ENCODE results near the gene SLC22A3. TPM values are rescaled to one million over a fixed set of nuclear protein-coding genes. Genes with fewer than 3 reads are reported as not detected.
"Not testable (repeated sequence)": the region's sequence is repeated elsewhere in the genome, so short reads cannot be mapped to it uniquely, and the experiment has no call there.

The SLC22A3 gene
- total and polyA plus RNA-seq, 2 experiments from 2014 or later, result 34.9 to 40.3 TPM

DNA sequence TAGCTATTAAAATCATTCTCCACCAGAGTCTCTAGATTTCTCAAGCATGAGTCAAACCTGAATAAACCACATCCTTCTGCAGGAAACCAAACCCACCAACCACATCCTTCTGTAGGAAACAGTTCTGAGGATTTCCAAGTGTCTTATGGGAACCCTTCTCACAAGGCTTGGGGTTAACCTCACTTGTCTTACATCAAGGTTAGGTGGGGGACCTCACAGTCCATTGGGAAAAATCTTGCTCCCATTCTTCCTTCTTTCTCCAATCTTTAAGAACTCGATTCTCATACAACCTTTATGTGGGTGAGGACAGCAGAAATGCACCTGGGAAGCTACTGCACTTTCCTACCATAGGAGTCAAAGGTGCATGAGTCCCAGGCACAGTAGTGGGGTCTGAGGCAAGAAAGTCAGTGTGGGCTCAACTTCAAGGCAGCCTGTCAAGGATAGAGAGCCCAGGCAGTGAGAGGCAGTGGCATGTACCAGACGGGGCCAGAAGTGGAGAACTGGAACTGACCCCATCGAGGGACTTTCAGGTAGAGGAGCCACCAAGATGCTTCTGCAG, 114.5 kb downstream of the SLC22A3 start:
- Histone ChIP-seq H3K36me3 (replicated peaks; ENCODE audit: insufficient read depth, low read depth) (no peaks in the 10 kb centered on the region), H3K9me3 (ENCODE audit: low read depth) (no peaks in the 10 kb centered on the region), H3K27ac (no peak overlapping the region), H4K20me1 (ENCODE audit: insufficient read depth, poor library complexity, severe bottlenecking) (no peaks in the 10 kb centered on the region), H2AFZ (no peak overlapping the region), H3K4me1 (ENCODE audit: insufficient read depth) (no peaks in the 10 kb centered on the region), H3K9me2 (replicated peaks; ENCODE audit: insufficient read depth) (no peaks in the 10 kb centered on the region), H3K27me3 (no peaks in the 10 kb centered on the region), H3K4me2 (no peak overlapping the region), H3K79me2 (no peaks in the 10 kb centered on the region), H3K4me3 (no peak overlapping the region)
- 67% methylated on average over 3 of the region's 3 CpGs for WGBS (ENCODE audit: low lambda C conversion rate, missing lambda C conversion rate)
- DNase-seq (ENCODE audit: low spot score), result no peak
- TF ChIP-seq EZH2 (IDR thresholded peaks at IDR 0.05; ENCODE audit: borderline replicate concordance) (no peak), EZH2phosphoT487 (IDR thresholded peaks at IDR 0.05; ENCODE audit: low read depth, severe bottlenecking, unreplicated experiment) (no peak)
- TF ChIP-seq, protein P1, sequence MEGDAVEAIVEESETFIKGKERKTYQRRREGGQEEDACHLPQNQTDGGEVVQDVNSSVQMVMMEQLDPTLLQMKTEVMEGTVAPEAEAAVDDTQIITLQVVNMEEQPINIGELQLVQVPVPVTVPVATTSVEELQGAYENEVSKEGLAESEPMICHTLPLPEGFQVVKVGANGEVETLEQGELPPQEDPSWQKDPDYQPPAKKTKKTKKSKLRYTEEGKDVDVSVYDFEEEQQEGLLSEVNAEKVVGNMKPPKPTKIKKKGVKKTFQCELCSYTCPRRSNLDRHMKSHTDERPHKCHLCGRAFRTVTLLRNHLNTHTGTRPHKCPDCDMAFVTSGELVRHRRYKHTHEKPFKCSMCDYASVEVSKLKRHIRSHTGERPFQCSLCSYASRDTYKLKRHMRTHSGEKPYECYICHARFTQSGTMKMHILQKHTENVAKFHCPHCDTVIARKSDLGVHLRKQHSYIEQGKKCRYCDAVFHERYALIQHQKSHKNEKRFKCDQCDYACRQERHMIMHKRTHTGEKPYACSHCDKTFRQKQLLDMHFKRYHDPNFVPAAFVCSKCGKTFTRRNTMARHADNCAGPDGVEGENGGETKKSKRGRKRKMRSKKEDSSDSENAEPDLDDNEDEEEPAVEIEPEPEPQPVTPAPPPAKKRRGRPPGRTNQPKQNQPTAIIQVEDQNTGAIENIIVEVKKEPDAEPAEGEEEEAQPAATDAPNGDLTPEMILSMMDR (IDR thresholded peaks at IDR 0.05; ENCODE audit: poor library complexity), result no peak

DNA sequence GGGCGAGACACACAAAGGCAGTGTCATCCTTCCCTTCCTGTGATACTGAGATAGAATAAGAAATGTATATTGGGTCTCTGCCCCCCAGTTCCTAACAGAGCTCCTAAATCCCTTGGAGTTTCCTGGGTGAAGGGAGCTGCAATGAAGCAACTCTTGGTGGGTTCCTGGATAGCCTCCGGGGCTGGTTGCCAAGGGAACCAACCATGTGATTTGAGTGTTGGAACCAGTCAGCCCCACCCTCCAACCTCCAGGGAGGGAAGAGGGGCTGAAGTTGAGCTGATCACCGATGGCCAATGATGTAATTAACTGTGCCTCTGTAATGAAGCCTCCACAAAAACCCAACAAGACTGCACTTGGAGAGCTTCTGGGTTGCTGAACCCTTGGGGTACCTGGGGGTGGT, 116.6 kb downstream of the SLC22A3 start:
- H3K4me2 ChIP-seq, result no peak overlapping the region
- no peak overlapping the region for H3K27ac ChIP-seq
- 86% methylated on average over 3 of the region's 3 CpGs for WGBS (ENCODE audit: low lambda C conversion rate, missing lambda C conversion rate)
- H3K4me1 ChIP-seq (ENCODE audit: insufficient read depth), result no peaks in the 10 kb centered on the region
- H3K4me3 ChIP-seq, result no peak overlapping the region
- H3K27me3 ChIP-seq, result no peaks in the 10 kb centered on the region
- TF ChIP-seq, protein P1 (IDR thresholded peaks at IDR 0.05; ENCODE audit: poor library complexity), result no peak
- no peak for TF ChIP-seq EZH2phosphoT487 (IDR thresholded peaks at IDR 0.05; ENCODE audit: low read depth, severe bottlenecking, unreplicated experiment)
- TF ChIP-seq EZH2 (IDR thresholded peaks at IDR 0.05; ENCODE audit: borderline replicate concordance), result no peak
- H3K36me3 ChIP-seq (replicated peaks; ENCODE audit: insufficient read depth, low read depth), result no peaks in the 10 kb centered on the region
- H3K79me2 ChIP-seq, result no peaks in the 10 kb centered on the region
- no peaks in the 10 kb centered on the region for H4K20me1 ChIP-seq (ENCODE audit: insufficient read depth, poor library complexity, severe bottlenecking)
- no peaks in the 10 kb centered on the region for H3K9me2 ChIP-seq (replicated peaks; ENCODE audit: insufficient read depth)
- no peak overlapping the region for H2AFZ ChIP-seq
- no peak for DNase-seq (ENCODE audit: low spot score)
- no peaks in the 10 kb centered on the region for H3K9me3 ChIP-seq (ENCODE audit: low read depth)

DNA sequence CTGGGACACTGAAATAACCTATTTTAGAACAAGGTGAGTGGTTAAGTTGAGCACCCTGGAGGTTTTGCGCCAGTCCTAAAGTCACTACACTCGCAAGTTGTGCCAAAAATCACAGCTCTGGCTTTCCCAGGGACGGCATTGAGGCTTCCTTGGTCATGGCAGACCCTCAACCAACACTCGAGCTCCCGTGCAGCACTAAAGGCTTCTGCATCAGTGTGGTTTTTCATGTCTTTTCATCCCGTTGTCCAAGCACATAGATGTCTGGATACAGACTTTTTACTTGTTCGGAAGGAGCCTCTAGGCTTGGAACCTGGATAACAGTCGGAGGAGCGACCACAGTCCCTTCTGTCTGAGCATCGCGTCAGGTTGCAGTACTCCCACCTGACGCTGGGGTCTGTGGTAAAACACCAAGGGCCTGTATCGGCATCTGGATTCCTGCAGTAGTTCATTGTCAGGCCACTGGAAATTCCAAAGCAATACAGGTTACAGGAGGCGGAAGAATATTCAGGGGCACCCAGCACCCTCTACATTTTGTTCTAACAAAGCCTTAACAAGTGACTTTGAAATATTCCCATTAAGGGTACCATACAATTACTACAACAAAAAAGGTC, 119.2 kb downstream of the SLC22A3 start:
- H3K4me3 ChIP-seq; H3K36me3 ChIP-seq (replicated peaks; ENCODE audit: insufficient read depth, low read depth); H3K9me3 ChIP-seq (ENCODE audit: low read depth); H3K4me1 ChIP-seq (ENCODE audit: insufficient read depth); H3K4me2 ChIP-seq; H4K20me1 ChIP-seq (ENCODE audit: insufficient read depth, poor library complexity, severe bottlenecking); DNase-seq (ENCODE audit: low spot score); H3K79me2 ChIP-seq; H3K27ac ChIP-seq; H2AFZ ChIP-seq; H3K27me3 ChIP-seq; H3K9me2 ChIP-seq (replicated peaks; ENCODE audit: insufficient read depth): not testable (repeated sequence)
- WGBS (ENCODE audit: low lambda C conversion rate, missing lambda C conversion rate), result 73% methylated on average over 14 of the region's 14 CpGs

DNA sequence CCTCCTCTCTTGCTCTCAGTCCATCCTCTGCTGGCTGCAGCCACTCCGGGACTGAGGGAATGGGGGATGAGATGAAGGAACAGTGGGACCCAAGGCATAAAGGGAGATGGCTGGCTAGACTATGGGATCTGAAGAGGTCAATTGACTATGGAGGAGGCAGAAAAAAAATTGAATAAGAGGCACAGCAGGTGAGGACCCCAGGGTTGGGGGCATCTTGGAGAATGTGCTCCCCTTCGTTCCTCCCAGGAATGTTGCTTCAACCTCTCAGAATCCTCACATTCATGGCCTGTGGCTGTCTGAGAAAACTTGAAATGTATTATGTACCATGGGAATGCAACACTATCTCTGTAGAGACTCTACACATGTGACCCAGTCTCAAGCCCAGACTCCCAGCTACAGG, 121.0 kb downstream of the SLC22A3 start:
- no peaks in the 10 kb centered on the region for H3K36me3 ChIP-seq (replicated peaks; ENCODE audit: insufficient read depth, low read depth)
- DNase-seq (ENCODE audit: low spot score), result no peak
- WGBS (ENCODE audit: low lambda C conversion rate, missing lambda C conversion rate), result 45% methylated on average over 2 of the region's 2 CpGs
- TF ChIP-seq, protein P1 (IDR thresholded peaks at IDR 0.05; ENCODE audit: poor library complexity), result no peak
- TF ChIP-seq EZH2phosphoT487 (IDR thresholded peaks at IDR 0.05; ENCODE audit: low read depth, severe bottlenecking, unreplicated experiment), result no peak
- TF ChIP-seq EZH2 (IDR thresholded peaks at IDR 0.05; ENCODE audit: borderline replicate concordance), result no peak
- H3K27ac ChIP-seq, result no peak overlapping the region
- H2AFZ ChIP-seq, result no peak overlapping the region
- H3K4me2 ChIP-seq, result no peak overlapping the region
- no peak overlapping the region for H3K4me3 ChIP-seq
- no peaks in the 10 kb centered on the region for H3K4me1 ChIP-seq (ENCODE audit: insufficient read depth)
- H3K9me2 ChIP-seq (replicated peaks; ENCODE audit: insufficient read depth), result no peaks in the 10 kb centered on the region
- H3K79me2 ChIP-seq, result no peaks in the 10 kb centered on the region
- H3K27me3 ChIP-seq, result no peaks in the 10 kb centered on the region
- H4K20me1 ChIP-seq (ENCODE audit: insufficient read depth, poor library complexity, severe bottlenecking), result no peaks in the 10 kb centered on the region
- H3K9me3 ChIP-seq (ENCODE audit: low read depth), result no peaks in the 10 kb centered on the region

DNA sequence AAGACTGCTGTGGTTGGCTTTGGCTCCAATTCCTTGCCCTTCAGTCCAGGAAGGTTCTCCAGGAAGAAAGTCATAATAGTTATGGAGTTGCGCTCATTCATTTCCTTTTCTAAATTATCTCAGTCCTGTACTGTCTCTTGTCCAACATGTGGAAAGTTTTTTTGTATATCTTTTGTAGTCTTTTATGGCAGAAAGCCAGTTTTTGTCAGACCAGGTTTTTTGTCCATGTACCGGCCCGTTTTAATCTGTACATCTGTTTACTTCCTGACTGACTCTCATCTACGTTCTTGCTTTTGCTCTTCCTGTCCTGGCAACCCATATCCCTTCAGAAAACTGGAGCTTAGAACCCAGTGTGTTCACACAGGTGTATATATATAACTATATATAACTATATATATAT, 127.9 kb downstream of the SLC22A3 start:
- H3K9me2 ChIP-seq (replicated peaks; ENCODE audit: insufficient read depth); H4K20me1 ChIP-seq (ENCODE audit: insufficient read depth, poor library complexity, severe bottlenecking); H3K79me2 ChIP-seq; H3K27me3 ChIP-seq; H3K27ac ChIP-seq; H3K9me3 ChIP-seq (ENCODE audit: low read depth); H3K4me3 ChIP-seq; H2AFZ ChIP-seq; H3K4me2 ChIP-seq; H3K36me3 ChIP-seq (replicated peaks; ENCODE audit: insufficient read depth, low read depth); H3K4me1 ChIP-seq (ENCODE audit: insufficient read depth); DNase-seq (ENCODE audit: low spot score): not testable (repeated sequence)
- 80% methylated on average over 4 of the region's 4 CpGs for WGBS (ENCODE audit: low lambda C conversion rate, missing lambda C conversion rate)

DNA sequence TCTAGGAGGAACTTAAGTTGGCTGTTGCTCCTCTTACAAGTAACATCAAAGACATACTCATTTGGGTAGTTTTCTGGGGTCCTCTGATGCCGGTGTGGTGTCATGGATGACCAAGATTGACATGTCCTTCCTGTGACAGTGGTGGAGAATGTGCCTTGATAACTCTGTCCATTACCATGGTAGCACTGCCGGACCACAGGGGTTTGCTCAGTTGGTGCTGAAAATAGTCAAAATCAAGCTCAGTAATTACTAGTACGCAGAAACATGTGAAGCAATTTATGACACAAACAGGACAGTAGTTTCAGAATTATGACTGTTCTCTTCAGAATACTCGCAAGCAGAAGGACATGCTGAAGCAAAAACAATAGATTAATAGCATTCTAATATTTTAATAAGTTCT, 128.9 kb downstream of the SLC22A3 start:
- not testable (repeated sequence) for H3K27ac ChIP-seq; H3K4me1 ChIP-seq (ENCODE audit: insufficient read depth); H3K79me2 ChIP-seq; H3K27me3 ChIP-seq; DNase-seq (ENCODE audit: low spot score); H3K9me3 ChIP-seq (ENCODE audit: low read depth); H3K4me3 ChIP-seq; H3K4me2 ChIP-seq; H3K36me3 ChIP-seq (replicated peaks; ENCODE audit: insufficient read depth, low read depth); H3K9me2 ChIP-seq (replicated peaks; ENCODE audit: insufficient read depth); H4K20me1 ChIP-seq (ENCODE audit: insufficient read depth, poor library complexity, severe bottlenecking); H2AFZ ChIP-seq
- WGBS (ENCODE audit: low lambda C conversion rate, missing lambda C conversion rate), result 92% methylated on average over 4 of the region's 4 CpGs

Data from hepatocyte (in vitro differentiated cells).